HepG2 (cell line): ENCODE results near the gene NCKAP5L. TPM values are rescaled to one million over a fixed set of nuclear protein-coding genes. Genes with fewer than 3 reads are reported as not detected.
A peak's percentile ranks its signal among the peaks of the same experiment; 100 is the strongest.

Source experiments
- DZIP1 ChIP-seq: sonication (generic); formaldehyde crosslinking; IDR thresholded peaks from 2 replicates; pipeline ENCODE4 v1.5.0; 2020; ENCODE audit warnings: mild to moderate bottlenecking, missing genetic modification reagents
- FOXP4 ChIP-seq: sonication (generic); formaldehyde crosslinking; IDR thresholded peaks from 2 replicates; pipeline ENCODE4 v1.4.0; 2020; ENCODE audit warnings: missing genetic modification reagents
- GPBP1L1 ChIP-seq: sonication (generic); formaldehyde crosslinking; IDR thresholded peaks from 2 replicates; pipeline ENCODE4 v1.5.0; 2020; ENCODE audit warnings: mild to moderate bottlenecking, missing genetic modification reagents
- PCBP2 ChIP-seq: fragments of 200-400 bp; formaldehyde crosslinking; optimal IDR thresholded peaks from 2 replicates; pipeline ENCODE3; 2018; ENCODE audit warnings: low read length, low read depth; ENCODE audit not compliant: poor library complexity, severe bottlenecking
- POLR2A ChIP-seq, 2 experiments: IDR thresholded peaks; 2 replicates each; pipeline ENCODE4 v1.6.1; 2011; ENCODE audit warnings: low read depth in 2 of 2, low read length in 2 of 2, mild to moderate bottlenecking in 1 of 2, moderate library complexity in 1 of 2; ENCODE audit not compliant: insufficient read depth in 1 of 2
- RARG ChIP-seq: sonication (generic); formaldehyde crosslinking; IDR thresholded peaks from 2 replicates; pipeline ENCODE4 v1.4.0; 2020; ENCODE audit warnings: low read depth, mild to moderate bottlenecking, missing genetic modification reagents
- SCMH1 ChIP-seq: sonication (generic); formaldehyde crosslinking; IDR thresholded peaks from 2 replicates; pipeline ENCODE4 v1.9.0; 2021; ENCODE audit warnings: missing genetic modification reagents, mild to moderate bottlenecking, borderline replicate concordance
- THAP8 ChIP-seq: sonication (generic); formaldehyde crosslinking; IDR thresholded peaks from 2 replicates; pipeline ENCODE4 v1.5.1; 2020; ENCODE audit warnings: missing genetic modification reagents, mild to moderate bottlenecking, borderline replicate concordance
- ZNF160 ChIP-seq: sonication (generic); formaldehyde crosslinking; IDR thresholded peaks from 2 replicates; pipeline ENCODE4 v1.8.0; 2022; ENCODE audit warnings: mild to moderate bottlenecking, inconsistent platforms, missing genetic modification reagents
- ZNF280B ChIP-seq: sonication (generic); formaldehyde crosslinking; IDR thresholded peaks from 2 replicates; pipeline ENCODE4 v1.5.0; 2020; ENCODE audit warnings: missing genetic modification reagents, mild to moderate bottlenecking, borderline replicate concordance
- ZNF574 ChIP-seq: sonication (generic); formaldehyde crosslinking; IDR thresholded peaks from 2 replicates; pipeline ENCODE4 v1.4.0; 2020; ENCODE audit warnings: missing genetic modification reagents
- ZNF747 ChIP-seq: sonication (generic); formaldehyde crosslinking; IDR thresholded peaks from 2 replicates; pipeline ENCODE4 v1.8.1; 2023; ENCODE audit warnings: missing genetic modification reagents, mild to moderate bottlenecking, borderline replicate concordance
- polyA plus RNA-seq, 8 experiments: library from polyadenylated mRNA; depleted of rRNA in 3 of 8; stranded (reverse) in 7 of 8; unstranded in 1 of 8; fragments of >200 nt; fragmentation: Illumina TruSeq in 4 of 8; extraction: Trizol in 4 of 8; gene quantifications; 2 replicates each; pipeline versions ENCODE4 v1.2.1 to v1.2.3, GENCODE V29; 2011 to 2016; ENCODE audit warnings: low read depth in 4 of 8, missing spikeins in 1 of 8, mixed read lengths in 1 of 8; ENCODE audit not compliant: insufficient read depth in 1 of 8
- total RNA-seq, 5 experiments: library from RNA; depleted of rRNA; stranded (reverse); fragments of >200 nt; fragmentation: Illumina TruSeq; extraction: Trizol; gene quantifications; 2 replicates each; pipeline ENCODE4 v1.2.3, GENCODE V29; 2016; ENCODE audit warnings: low read depth in 1 of 5
- TF ChIP-seq, protein P1 (sequence below): sonication (generic); formaldehyde crosslinking; IDR thresholded peaks from 2 replicates; pipeline ENCODE4 v1.5.0; 2020; ENCODE audit warnings: mild to moderate bottlenecking, missing genetic modification reagents

Gene NCKAP5L
- total and polyA plus RNA-seq, 2 of the 13 experiments (the other 11 are each of a cell fraction or from before 2014, with no cell fraction given): 4.1 to 9.0 TPM

DNA sequence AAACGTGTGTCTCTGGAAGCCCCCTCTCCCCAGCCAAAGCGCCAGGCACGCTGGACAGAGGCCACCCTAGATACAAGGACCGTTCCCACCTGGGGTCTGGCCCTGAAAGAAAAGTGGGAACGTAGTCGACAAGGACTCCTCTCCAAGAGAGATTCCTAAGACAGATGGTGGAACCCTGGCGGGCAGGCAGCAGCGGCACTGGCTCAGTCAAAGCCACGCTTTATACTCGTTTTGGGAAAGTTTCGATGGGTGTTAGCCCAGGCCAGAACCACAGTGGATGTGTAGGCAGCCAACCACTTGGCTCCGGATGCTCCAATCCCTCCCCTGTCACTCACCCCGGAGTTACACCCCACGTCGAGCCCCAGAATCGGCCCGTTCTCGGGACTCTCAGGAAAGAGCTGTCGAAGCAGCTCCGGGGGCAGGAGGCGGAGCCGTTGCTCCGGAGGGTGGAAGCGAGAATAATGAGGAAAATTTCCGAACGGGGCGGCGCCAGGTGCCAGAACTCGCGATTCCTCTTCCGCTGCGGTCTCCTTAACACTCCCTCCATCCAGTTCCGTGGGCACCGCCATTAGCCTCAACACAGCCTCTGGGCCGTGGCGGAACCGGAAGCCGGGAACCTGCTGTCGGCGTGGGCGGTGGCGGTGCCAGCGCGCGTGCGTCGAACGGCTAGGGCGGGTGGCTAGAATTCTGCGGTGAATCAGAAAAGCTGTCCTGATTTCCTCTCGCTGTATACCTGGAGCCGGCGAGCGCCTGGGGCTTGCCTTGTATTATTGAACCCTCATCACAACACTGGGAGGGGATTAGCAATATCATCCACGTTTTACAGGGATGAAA is 14.5 kb upstream of the NCKAP5L start, which contains the start of gene BCDIN3D (continued):
- peak; percentile 49 for TF ChIP-seq FOXP4 (CRISPR knock-in tag)
- TF ChIP-seq PCBP2: no peak
- peak; percentile 75 to 83 for TF ChIP-seq POLR2A (IDR thresholded peaks at IDR 0.05; ENCODE audit: insufficient read depth in 1 of 2, low read depth in 2 of 2, low read length in 2 of 2)
- TF ChIP-seq, protein P1, sequence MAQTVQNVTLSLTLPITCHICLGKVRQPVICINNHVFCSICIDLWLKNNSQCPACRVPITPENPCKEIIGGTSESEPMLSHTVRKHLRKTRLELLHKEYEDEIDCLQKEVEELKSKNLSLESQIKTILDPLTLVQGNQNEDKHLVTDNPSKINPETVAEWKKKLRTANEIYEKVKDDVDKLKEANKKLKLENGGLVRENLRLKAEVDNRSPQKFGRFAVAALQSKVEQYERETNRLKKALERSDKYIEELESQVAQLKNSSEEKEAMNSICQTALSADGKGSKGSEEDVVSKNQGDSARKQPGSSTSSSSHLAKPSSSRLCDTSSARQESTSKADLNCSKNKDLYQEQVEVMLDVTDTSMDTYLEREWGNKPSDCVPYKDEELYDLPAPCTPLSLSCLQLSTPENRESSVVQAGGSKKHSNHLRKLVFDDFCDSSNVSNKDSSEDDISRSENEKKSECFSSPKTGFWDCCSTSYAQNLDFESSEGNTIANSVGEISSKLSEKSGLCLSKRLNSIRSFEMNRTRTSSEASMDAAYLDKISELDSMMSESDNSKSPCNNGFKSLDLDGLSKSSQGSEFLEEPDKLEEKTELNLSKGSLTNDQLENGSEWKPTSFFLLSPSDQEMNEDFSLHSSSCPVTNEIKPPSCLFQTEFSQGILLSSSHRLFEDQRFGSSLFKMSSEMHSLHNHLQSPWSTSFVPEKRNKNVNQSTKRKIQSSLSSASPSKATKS (CRISPR knock-in tag): 0 out of 2 replicates have a peak, but pooled peaks have one; percentile 31
- TF ChIP-seq GPBP1L1 (CRISPR knock-in tag): no peak
- TF ChIP-seq SCMH1 (CRISPR knock-in tag): no peak
- peak; percentile 76; the same call in 1 of the 2 replicates for TF ChIP-seq ZNF280B (CRISPR knock-in tag)
- no peak for TF ChIP-seq THAP8
- peak; percentile 88 for TF ChIP-seq ZNF574 (CRISPR knock-in tag)
- peak; percentile 81; the same call in 1 of the 2 replicates for TF ChIP-seq ZNF747
- no peak for TF ChIP-seq ZNF160
- no peak for TF ChIP-seq RARG (CRISPR knock-in tag)
- TF ChIP-seq DZIP1 (CRISPR knock-in tag): 0 out of 2 replicates have a peak, but pooled peaks have one; percentile 33
